GM23338 (cell line): ENCODE results near the gene EIF1B.

Source experiments
- EZH2 ChIP-seq: fragments of 200-600 bp; sonication (generic); IDR thresholded peaks from one replicate; pipeline ENCODE4 v1.8.0; 2017; ENCODE audit warnings: antibody characterized with exemption, mild to moderate bottlenecking, low read depth; ENCODE audit not compliant: unreplicated experiment
- EZH2phosphoT487 ChIP-seq: fragments of 200-600 bp; sonication (generic); IDR thresholded peaks from one replicate; pipeline ENCODE4 v1.8.1; 2018; ENCODE audit warnings: antibody characterized with exemption; ENCODE audit not compliant: unreplicated experiment
- NANOG ChIP-seq: IDR thresholded peaks from 2 replicates; pipeline ENCODE4 v1.6.1; 2016; ENCODE audit warnings: antibody characterized with exemption, borderline replicate concordance
- POLR2AphosphoS5 ChIP-seq: IDR thresholded peaks from 2 replicates; pipeline ENCODE4 v1.6.1; 2016; ENCODE audit warnings: antibody characterized with exemption, low read depth
- STAT1 ChIP-seq: IDR thresholded peaks from one replicate; pipeline ENCODE4 v1.6.1; 2016; ENCODE audit warnings: antibody characterized with exemption; ENCODE audit not compliant: unreplicated experiment
- ZNF114 ChIP-seq: fragments of 250-450 bp; sonication (Bioruptor Pico); IDR thresholded peaks from 2 replicates; pipeline ENCODE4 v1.5.0; 2020; ENCODE audit warnings: mild to moderate bottlenecking, moderate library complexity
- TF ChIP-seq, protein P1 (sequence below), 2 experiments: fragments of 200-600 bp in 1 of 2; sonication (generic) in 1 of 2; conservative IDR thresholded peaks; 2 replicates each; pipeline versions ENCODE4 v1.5.1 to v1.6.1; 2016 to 2017; ENCODE audit warnings: antibody characterized with exemption in 2 of 2, low read depth in 2 of 2, mild to moderate bottlenecking in 2 of 2, moderate library complexity in 1 of 2
- TF ChIP-seq, protein P2 (sequence below): IDR thresholded peaks from one replicate; pipeline ENCODE4 v1.6.1; 2018; ENCODE audit warnings: antibody characterized with exemption; ENCODE audit not compliant: unreplicated experiment
- TF ChIP-seq, protein P3 (sequence below): IDR thresholded peaks from 2 replicates; pipeline ENCODE4 v1.6.1; 2016; ENCODE audit warnings: antibody characterized with exemption

DNA sequence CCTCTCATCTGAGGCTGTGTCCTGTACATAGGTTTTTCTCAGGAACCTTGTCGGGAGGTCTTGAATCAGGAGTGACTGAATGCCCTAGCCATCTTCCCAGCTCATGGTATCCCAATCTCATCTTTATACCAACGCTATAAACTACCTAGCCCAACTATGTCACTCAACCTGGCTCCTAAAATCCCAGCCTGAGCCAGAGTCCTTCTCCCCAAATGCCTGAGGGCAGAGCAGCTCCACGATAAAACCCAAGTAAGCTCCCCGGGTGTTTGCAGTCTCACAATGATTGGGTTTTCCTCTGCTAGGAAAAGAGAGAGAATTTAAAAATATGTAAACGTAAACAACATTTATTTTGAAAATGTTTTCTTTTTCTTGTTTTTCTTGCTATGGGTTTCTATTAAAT is 14.4 kb downstream of the EIF1B start:
- TF ChIP-seq, protein P1, sequence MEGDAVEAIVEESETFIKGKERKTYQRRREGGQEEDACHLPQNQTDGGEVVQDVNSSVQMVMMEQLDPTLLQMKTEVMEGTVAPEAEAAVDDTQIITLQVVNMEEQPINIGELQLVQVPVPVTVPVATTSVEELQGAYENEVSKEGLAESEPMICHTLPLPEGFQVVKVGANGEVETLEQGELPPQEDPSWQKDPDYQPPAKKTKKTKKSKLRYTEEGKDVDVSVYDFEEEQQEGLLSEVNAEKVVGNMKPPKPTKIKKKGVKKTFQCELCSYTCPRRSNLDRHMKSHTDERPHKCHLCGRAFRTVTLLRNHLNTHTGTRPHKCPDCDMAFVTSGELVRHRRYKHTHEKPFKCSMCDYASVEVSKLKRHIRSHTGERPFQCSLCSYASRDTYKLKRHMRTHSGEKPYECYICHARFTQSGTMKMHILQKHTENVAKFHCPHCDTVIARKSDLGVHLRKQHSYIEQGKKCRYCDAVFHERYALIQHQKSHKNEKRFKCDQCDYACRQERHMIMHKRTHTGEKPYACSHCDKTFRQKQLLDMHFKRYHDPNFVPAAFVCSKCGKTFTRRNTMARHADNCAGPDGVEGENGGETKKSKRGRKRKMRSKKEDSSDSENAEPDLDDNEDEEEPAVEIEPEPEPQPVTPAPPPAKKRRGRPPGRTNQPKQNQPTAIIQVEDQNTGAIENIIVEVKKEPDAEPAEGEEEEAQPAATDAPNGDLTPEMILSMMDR (conservative IDR thresholded peaks at IDR 0.05; ENCODE audit: low read depth in 2 of 2), result no peak
- TF ChIP-seq EZH2 (no peak), POLR2AphosphoS5 (no peak), EZH2phosphoT487 (no peak), STAT1 (no peak), NANOG (no peak), ZNF114 (CRISPR knock-in tag) (no peak)
- TF ChIP-seq, protein P2, sequence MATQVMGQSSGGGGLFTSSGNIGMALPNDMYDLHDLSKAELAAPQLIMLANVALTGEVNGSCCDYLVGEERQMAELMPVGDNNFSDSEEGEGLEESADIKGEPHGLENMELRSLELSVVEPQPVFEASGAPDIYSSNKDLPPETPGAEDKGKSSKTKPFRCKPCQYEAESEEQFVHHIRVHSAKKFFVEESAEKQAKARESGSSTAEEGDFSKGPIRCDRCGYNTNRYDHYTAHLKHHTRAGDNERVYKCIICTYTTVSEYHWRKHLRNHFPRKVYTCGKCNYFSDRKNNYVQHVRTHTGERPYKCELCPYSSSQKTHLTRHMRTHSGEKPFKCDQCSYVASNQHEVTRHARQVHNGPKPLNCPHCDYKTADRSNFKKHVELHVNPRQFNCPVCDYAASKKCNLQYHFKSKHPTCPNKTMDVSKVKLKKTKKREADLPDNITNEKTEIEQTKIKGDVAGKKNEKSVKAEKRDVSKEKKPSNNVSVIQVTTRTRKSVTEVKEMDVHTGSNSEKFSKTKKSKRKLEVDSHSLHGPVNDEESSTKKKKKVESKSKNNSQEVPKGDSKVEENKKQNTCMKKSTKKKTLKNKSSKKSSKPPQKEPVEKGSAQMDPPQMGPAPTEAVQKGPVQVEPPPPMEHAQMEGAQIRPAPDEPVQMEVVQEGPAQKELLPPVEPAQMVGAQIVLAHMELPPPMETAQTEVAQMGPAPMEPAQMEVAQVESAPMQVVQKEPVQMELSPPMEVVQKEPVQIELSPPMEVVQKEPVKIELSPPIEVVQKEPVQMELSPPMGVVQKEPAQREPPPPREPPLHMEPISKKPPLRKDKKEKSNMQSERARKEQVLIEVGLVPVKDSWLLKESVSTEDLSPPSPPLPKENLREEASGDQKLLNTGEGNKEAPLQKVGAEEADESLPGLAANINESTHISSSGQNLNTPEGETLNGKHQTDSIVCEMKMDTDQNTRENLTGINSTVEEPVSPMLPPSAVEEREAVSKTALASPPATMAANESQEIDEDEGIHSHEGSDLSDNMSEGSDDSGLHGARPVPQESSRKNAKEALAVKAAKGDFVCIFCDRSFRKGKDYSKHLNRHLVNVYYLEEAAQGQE, result no peak
- TF ChIP-seq, protein P3, sequence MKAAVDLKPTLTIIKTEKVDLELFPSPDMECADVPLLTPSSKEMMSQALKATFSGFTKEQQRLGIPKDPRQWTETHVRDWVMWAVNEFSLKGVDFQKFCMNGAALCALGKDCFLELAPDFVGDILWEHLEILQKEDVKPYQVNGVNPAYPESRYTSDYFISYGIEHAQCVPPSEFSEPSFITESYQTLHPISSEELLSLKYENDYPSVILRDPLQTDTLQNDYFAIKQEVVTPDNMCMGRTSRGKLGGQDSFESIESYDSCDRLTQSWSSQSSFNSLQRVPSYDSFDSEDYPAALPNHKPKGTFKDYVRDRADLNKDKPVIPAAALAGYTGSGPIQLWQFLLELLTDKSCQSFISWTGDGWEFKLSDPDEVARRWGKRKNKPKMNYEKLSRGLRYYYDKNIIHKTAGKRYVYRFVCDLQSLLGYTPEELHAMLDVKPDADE, result no peak
